Adipocyte (in vitro differentiated cells): Measurements from ENCODE around the gene PITX1.

Experiments
- DNase-seq: peaks from one replicate; pipeline ENCODE4 v3.0.0-alpha.2; 2015; ENCODE audit warnings: low read depth
- H3K27me3 ChIP-seq: replicated peaks from 2 replicates; pipeline ENCODE4 v1.7.0; 2013; ENCODE audit warnings: mild to moderate bottlenecking, low read length, moderate library complexity; ENCODE audit not compliant: control insufficient read depth, insufficient read depth
- H3K36me3 ChIP-seq: 2 replicates; pipeline ENCODE4 v1.7.0; 2013; ENCODE audit warnings: low read length, mild to moderate bottlenecking, moderate library complexity; ENCODE audit not compliant: control insufficient read depth, insufficient read depth, severe bottlenecking
- H3K4me1 ChIP-seq: 2 replicates; pipeline ENCODE4 v1.7.0; 2013; ENCODE audit warnings: mild to moderate bottlenecking, low read length, moderate library complexity; ENCODE audit not compliant: control insufficient read depth, insufficient read depth
- H3K4me3 ChIP-seq: 2 replicates; pipeline ENCODE4 v1.7.0; 2013; ENCODE audit warnings: mild to moderate bottlenecking, low read length, moderate library complexity
- H3K9ac ChIP-seq: 2 replicates; pipeline ENCODE4 v1.7.0; 2013; ENCODE audit warnings: mild to moderate bottlenecking, low read length, moderate library complexity
- H3K9me3 ChIP-seq: 2 replicates; pipeline ENCODE4 v1.7.0; 2013; ENCODE audit warnings: mild to moderate bottlenecking, low read length, moderate library complexity; ENCODE audit not compliant: control insufficient read depth

PITX1 gene

GRCh38 chr5:135012033-135012588, 21.9 kb downstream of the PITX1 start:
- peaks cover 10% of the 10 kb centered on the region for H3K27me3 ChIP-seq
- no peaks in the 10 kb centered on the region for H3K36me3 ChIP-seq
- DNase-seq, result no peak
- no peaks in the 10 kb centered on the region for H3K9me3 ChIP-seq
- no peak overlapping the region for H3K4me3 ChIP-seq
- H3K9ac ChIP-seq, result no peak overlapping the region
- peaks cover 6% of the 10 kb centered on the region for H3K4me1 ChIP-seq

GRCh38 chr5:135011355-135012032, 22.5 kb downstream of the PITX1 start:
- peaks cover 10% of the 10 kb centered on the region for H3K27me3 ChIP-seq
- H3K4me1 ChIP-seq, result peaks cover 6% of the 10 kb centered on the region
- no peaks in the 10 kb centered on the region for H3K36me3 ChIP-seq
- DNase-seq, result no peak
- no peak overlapping the region for H3K4me3 ChIP-seq
- H3K9me3 ChIP-seq, result no peaks in the 10 kb centered on the region
- no peak overlapping the region for H3K9ac ChIP-seq

- Histone ChIP-seq H3K4me3 (no peak overlapping the region), H3K27me3 (peaks cover 10% of the 10 kb centered on the region), H3K36me3 (no peaks in the 10 kb centered on the region), H3K9ac (no peak overlapping the region), H3K9me3 (no peaks in the 10 kb centered on the region), H3K4me1 (peaks cover 6% of the 10 kb centered on the region)
- DNase-seq, result no peak
Measured at GRCh38 chr5:135010502-135011354, 23.3 kb downstream of the PITX1 start.

- peak; percentile 22 for DNase-seq
- peaks cover 7% of the 10 kb centered on the region for H3K27me3 ChIP-seq
- no peaks in the 10 kb centered on the region for H3K36me3 ChIP-seq
- no peaks in the 10 kb centered on the region for H3K9me3 ChIP-seq
- no peak overlapping the region for H3K4me3 ChIP-seq
- H3K9ac ChIP-seq, result no peak overlapping the region
- peaks cover 6% of the 10 kb centered on the region for H3K4me1 ChIP-seq
Measured at GRCh38 chr5:135009736-135010501, 24.1 kb downstream of the PITX1 start.

GRCh38 chr5:135008981-135009735, 24.9 kb downstream of the PITX1 start:
- no peak overlapping the region for H3K9ac ChIP-seq
- H3K4me3 ChIP-seq, result no peak overlapping the region
- H3K36me3 ChIP-seq, result no peaks in the 10 kb centered on the region
- peaks cover 6% of the 10 kb centered on the region for H3K27me3 ChIP-seq
- no peaks in the 10 kb centered on the region for H3K9me3 ChIP-seq
- no peak for DNase-seq
- peaks cover 1% of the 10 kb centered on the region for H3K4me1 ChIP-seq

GRCh38 chr5:135008556-135008955, 25.5 kb downstream of the PITX1 start:
- Histone ChIP-seq H3K36me3 (no peaks in the 10 kb centered on the region), H3K9ac (no peak overlapping the region), H3K27me3 (peaks cover 9% of the 10 kb centered on the region), H3K9me3 (no peaks in the 10 kb centered on the region), H3K4me1 (no peaks in the 10 kb centered on the region), H3K4me3 (no peak overlapping the region)
- no peak for DNase-seq

- Histone ChIP-seq H3K4me1 (no peaks in the 10 kb centered on the region), H3K36me3 (no peaks in the 10 kb centered on the region), H3K9me3 (no peaks in the 10 kb centered on the region), H3K9ac (no peak overlapping the region), H3K4me3 (no peak overlapping the region), H3K27me3 (peaks cover 9% of the 10 kb centered on the region)
- DNase-seq, result no peak
Measured at GRCh38 chr5:135007749-135008363, 26.2 kb downstream of the PITX1 start.

- H3K36me3 ChIP-seq, result no peaks in the 10 kb centered on the region
- no peaks in the 10 kb centered on the region for H3K4me1 ChIP-seq
- no peak overlapping the region for H3K9ac ChIP-seq
- no peak overlapping the region for H3K4me3 ChIP-seq
- H3K27me3 ChIP-seq, result peaks cover 9% of the 10 kb centered on the region
- H3K9me3 ChIP-seq, result no peaks in the 10 kb centered on the region
- DNase-seq, result no peak
Measured at GRCh38 chr5:135007305-135007704, 26.7 kb downstream of the PITX1 start.

GRCh38 chr5:135005076-135005475, 29.0 kb downstream of the PITX1 start:
- Histone ChIP-seq H3K9ac (no peak overlapping the region), H3K27me3 (peaks cover 9% of the 10 kb centered on the region), H3K9me3 (no peaks in the 10 kb centered on the region), H3K36me3 (no peaks in the 10 kb centered on the region), H3K4me1 (no peaks in the 10 kb centered on the region), H3K4me3 (no peak overlapping the region)
- DNase-seq, result no peak

GRCh38 chr5:135004376-135004775, 29.7 kb downstream of the PITX1 start:
- Histone ChIP-seq H3K27me3 (peaks cover 9% of the 10 kb centered on the region), H3K36me3 (no peaks in the 10 kb centered on the region), H3K4me1 (no peaks in the 10 kb centered on the region), H3K4me3 (no peak overlapping the region), H3K9ac (no peak overlapping the region), H3K9me3 (no peaks in the 10 kb centered on the region)
- DNase-seq, result no peak
